ENCODE results near the gene ZNF777. TPM values are rescaled to one million over a fixed set of nuclear protein-coding genes. Genes with fewer than 3 reads are reported as not detected.
"Not testable (repeated sequence)": the region's sequence is repeated elsewhere in the genome, so short reads cannot be mapped to it uniquely, and the experiment has no call there.

ZNF777 gene
- total RNA-seq, 1 donor, result 7.2 TPM

- H3K4me3 ChIP-seq (ENCODE audit: low read depth, low read length), result no peak overlapping the region
- TF ChIP-seq CTCF (IDR thresholded peaks at IDR 0.05; ENCODE audit: insufficient read depth, low read length), result no peak
- no peak for DNase-seq (ENCODE audit: low read depth)
These were observed 6.9 kb downstream of the ZNF777 start for GRCh38 chr7:149454006-149454405.

- no peak for TF ChIP-seq CTCF (IDR thresholded peaks at IDR 0.05; ENCODE audit: insufficient read depth, low read length)
- H3K4me3 ChIP-seq (ENCODE audit: low read depth, low read length), result no peak overlapping the region
These were observed 10.0 kb downstream of the ZNF777 start for GRCh38 chr7:149450821-149451220.

GRCh38 chr7:149449897-149450296, 11.0 kb downstream of the ZNF777 start:
- TF ChIP-seq CTCF (IDR thresholded peaks at IDR 0.05; ENCODE audit: insufficient read depth, low read length), result no peak
- H3K4me3 ChIP-seq (ENCODE audit: low read depth, low read length), result no peak overlapping the region
- no peak for DNase-seq (ENCODE audit: low read depth)

More at GRCh38 chr7:149450821-149451220, 10.0 kb downstream of the ZNF777 start:
- DNase-seq (ENCODE audit: low read depth), result no peak

- TF ChIP-seq CTCF (IDR thresholded peaks at IDR 0.05; ENCODE audit: insufficient read depth, low read length), result no peak
- H3K4me3 ChIP-seq (ENCODE audit: low read depth, low read length), result no peak overlapping the region
- DNase-seq (ENCODE audit: low read depth), result no peak
These were observed 11.9 kb downstream of the ZNF777 start for GRCh38 chr7:149448961-149449360.

- H3K4me3 ChIP-seq (ENCODE audit: low read depth, low read length); DNase-seq (ENCODE audit: low read depth): not testable (repeated sequence)
These were observed 14.8 kb downstream of the ZNF777 start for GRCh38 chr7:149446026-149446425.

GRCh38 chr7:149444287-149444686, 16.6 kb downstream of the ZNF777 start:
- DNase-seq (ENCODE audit: low read depth), result no peak
- no peak overlapping the region for H3K4me3 ChIP-seq (ENCODE audit: low read depth, low read length)
- TF ChIP-seq CTCF (IDR thresholded peaks at IDR 0.05; ENCODE audit: insufficient read depth, low read length), result no peak

GRCh38 chr7:149443523-149443922, 17.3 kb downstream of the ZNF777 start:
- no peak overlapping the region for H3K4me3 ChIP-seq (ENCODE audit: low read depth, low read length)
- TF ChIP-seq CTCF (IDR thresholded peaks at IDR 0.05; ENCODE audit: insufficient read depth, low read length), result no peak
- DNase-seq (ENCODE audit: low read depth), result no peak
